HL-60 (cell line): ENCODE measurements around the gene CFAP221.

Source experiments
- CTCF ChIP-seq: IDR thresholded peaks from one replicate; pipeline ENCODE4 v1.5.1; 2011; ENCODE audit warnings: low read length, control low read depth, inconsistent platforms; ENCODE audit not compliant: insufficient read depth
- GABPA ChIP-seq: IDR thresholded peaks from 2 replicates; pipeline ENCODE4 v1.6.1; 2012; ENCODE audit warnings: low read depth
- POLR2AphosphoS5 ChIP-seq: IDR thresholded peaks from 2 replicates; pipeline ENCODE4 v1.6.1; 2012; ENCODE audit warnings: low read depth
- REST ChIP-seq: IDR thresholded peaks from 2 replicates; pipeline ENCODE4 v1.6.1; 2012; ENCODE audit warnings: low read depth; ENCODE audit not compliant: insufficient replicate concordance
- SPI1 ChIP-seq: IDR thresholded peaks from 2 replicates; pipeline ENCODE4 v1.6.1; 2012; ENCODE audit warnings: low read depth, mild to moderate bottlenecking, borderline replicate concordance

GRCh38 chr2:119553687-119554344, 9.6 kb downstream of the CFAP221 start:
- TF ChIP-seq GABPA (no peak), REST (no peak), CTCF (no peak), POLR2AphosphoS5 (no peak), SPI1 (no peak)
